ENCODE data around the gene CDC42BPB. TPM values are rescaled to one million over a fixed set of nuclear protein-coding genes. Genes with fewer than 3 reads are reported as not detected.

CDC42BPB gene
- total RNA-seq, 2 experiments from 2014 or later = 2.0 to 2.3 TPM

DNA sequence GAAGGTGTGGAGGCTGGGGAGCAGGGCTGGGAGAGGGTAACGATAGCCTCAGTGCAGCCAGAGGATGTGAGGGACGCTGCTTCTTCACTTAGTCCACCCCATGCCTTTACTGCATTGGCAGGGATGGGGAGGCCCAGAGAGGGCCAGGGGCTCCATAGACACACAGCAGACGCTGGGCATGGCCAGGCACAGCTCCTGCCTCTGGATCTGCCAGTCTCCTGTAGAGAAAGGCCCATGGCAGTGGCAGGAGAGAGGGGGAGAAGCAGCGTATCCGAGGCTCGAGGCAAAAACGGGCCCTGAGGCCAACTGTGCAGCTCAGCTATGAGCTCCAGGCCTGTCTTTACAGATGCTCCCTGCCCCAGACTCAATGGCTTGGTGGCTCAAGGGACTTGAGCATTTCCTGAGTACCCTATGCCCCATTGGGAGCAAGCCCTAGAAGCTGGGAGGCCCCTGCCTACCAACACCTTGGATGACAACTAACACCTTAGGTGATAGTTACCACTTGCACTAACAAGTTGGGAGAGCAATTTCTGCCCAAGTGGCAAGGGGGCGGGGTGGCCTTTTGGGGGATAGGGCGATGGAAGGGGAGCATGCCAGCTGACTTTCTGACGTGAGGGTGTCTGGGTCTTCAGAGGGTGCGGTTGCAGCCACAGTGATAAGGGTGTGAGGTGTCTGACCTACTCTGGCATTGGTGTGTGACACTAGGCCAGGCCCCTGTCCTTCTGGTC, 21.7 kb upstream of the CDC42BPB start:
- ChIA-PET CTCF (interaction anchor here (0.7 to 2.2 kb wide), 7 partner anchors 9 to 384 kb away, joined by 3 to 10 read pairs (median 4); no protein-coding TSS in a partner anchor), POLR2A (no interaction called here)

DNA sequence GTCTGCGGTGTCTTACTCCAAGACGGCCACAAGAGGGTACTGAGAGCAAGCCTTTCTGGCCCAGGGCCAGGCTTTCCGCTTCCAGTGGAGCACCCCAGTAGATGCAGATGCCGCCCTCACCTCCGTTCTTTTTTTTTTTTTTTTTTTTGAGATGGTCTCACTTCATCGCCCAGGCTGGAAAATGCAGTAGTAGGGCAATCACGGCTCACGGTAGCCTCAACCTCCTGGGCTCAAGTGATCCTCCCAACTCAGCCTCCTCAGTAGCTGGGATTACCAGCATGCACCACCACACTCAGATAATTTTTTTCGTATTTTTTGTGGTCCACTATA, 21.0 kb upstream of the CDC42BPB start:
- ChIA-PET POLR2A (no interaction called here), CTCF (interaction anchor here (0.7 to 2.2 kb wide), 7 partner anchors 9 to 383 kb away, joined by 3 to 10 read pairs (median 4); no protein-coding TSS in a partner anchor)

DNA sequence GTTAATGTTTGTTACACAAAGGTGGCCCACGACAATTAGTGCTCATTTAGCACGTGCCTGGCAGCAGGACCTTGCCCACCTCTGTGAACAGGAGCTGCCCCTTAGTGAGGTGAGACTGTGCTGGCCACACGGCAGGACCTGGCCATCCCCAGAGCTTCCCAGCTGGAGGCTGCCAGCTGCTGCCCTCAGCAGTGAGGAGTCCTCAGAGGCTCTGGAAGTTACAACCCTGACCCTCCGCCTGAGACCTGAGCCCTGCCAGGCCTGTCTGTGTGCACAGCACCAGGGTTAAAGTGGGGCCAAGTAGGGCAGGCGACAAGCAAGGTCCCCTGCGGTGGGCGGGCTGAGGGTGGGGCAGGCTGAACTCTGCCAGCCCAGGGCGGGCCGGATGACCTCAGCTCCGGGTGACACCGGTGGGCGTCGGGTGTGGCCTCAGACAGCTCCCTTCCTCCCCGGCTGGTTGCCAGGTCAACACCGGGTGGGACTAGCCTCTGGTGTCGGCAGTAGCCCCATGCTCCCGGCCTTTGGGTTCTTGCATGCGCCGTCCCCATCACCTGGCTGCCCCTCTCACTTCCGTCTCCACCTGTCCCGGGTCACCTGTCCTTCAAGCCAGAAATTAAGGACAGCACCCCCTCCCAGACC, 17.5 kb upstream of the CDC42BPB start:
- CTCF ChIA-PET = interaction anchor here (1.5 to 3.9 kb wide), 3 partner anchors 12 to 112 kb away, joined by 5 to 21 read pairs (median 6); no protein-coding TSS in a partner anchor
- POLR2A ChIA-PET = interaction anchor here (0.6 kb wide), 1 partner anchor 483 kb away, joined by 3 read pairs; no protein-coding TSS in a partner anchor

- CTCF ChIA-PET = interaction anchor here (1.5 to 3.9 kb wide), 3 partner anchors 11 to 113 kb away, joined by 5 to 21 read pairs (median 6); no protein-coding TSS in a partner anchor
- POLR2A ChIA-PET = interaction anchor here (0.6 kb wide), 1 partner anchor 483 kb away, joined by 3 read pairs; no protein-coding TSS in a partner anchor
Measured at GRCh38 chr14:103073876-103074728, 16.8 kb upstream of the CDC42BPB start.

DNA sequence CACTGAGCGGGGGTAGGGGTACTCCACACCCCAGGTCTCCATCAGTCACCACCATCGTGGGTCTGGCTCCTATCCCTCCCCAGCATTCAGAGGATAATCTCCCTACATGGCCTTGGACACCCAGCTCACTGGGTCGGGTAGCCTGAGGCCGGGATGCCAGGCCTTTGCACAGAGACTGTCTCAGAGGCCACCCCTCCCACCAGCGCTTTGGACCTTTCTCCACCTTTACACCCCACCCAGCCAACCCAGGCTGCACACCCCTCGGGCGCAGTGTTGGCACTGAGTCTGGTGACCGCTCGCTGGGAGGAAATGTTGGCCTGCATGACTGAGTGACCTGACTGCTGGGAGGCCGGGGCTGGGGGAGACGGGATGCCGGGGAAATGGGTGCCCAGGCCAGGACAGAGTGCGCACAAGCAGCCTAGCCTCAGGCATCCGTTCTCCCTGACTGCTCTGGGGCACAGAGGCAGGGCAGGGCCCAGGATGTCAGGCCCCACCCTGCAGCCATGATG, 16.1 kb upstream of the CDC42BPB start:
- CTCF ChIA-PET = interaction anchor here (2.4 to 3.9 kb wide), 2 partner anchors 10 to 32 kb away, joined by 5 to 21 read pairs; no protein-coding TSS in a partner anchor
- POLR2A ChIA-PET = no interaction called here

- CTCF ChIA-PET = no interaction called here
- POLR2A ChIA-PET = no interaction called here
Measured at GRCh38 chr14:103072595-103073366, 15.4 kb upstream of the CDC42BPB start.

DNA sequence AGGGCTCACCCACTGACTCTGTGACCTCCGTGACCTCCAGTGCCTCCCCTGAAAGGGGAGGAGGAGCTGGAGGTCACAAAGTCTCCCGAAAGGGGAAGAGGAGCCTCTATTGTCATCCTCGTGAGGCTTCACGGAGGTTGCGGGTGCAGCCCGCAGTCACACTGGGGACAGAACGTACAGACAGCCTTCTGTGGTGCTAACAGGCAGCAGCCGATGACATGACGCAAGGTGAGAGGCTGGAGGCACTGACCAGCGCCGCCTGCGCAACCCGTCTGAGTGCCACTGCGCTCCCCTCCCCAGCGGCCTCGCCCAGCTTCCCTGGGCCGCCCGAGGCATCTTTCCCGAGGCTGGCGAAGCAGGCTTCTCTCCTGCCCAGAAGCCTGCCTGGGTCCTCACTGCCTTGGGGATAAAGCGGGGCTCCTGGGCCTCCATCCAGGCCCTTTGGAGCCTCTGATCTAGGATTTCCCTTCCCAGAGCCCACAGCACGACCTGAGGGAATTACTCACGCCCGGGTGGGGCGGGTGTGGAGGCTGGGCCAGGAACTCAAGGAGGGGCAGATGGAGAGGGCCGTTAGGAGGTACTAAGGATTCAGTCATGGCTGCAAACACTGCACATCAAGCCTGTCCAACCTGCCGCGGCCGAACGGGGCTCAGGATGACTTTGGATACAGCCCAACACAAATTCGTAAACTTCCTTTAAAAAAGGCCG, 14.3 kb upstream of the CDC42BPB start:
- ChIA-PET CTCF (no interaction called here), POLR2A (no interaction called here)

GRCh38 chr14:103070971-103071542, 13.7 kb upstream of the CDC42BPB start:
- ChIA-PET CTCF (no interaction called here), POLR2A (no interaction called here)

DNA sequence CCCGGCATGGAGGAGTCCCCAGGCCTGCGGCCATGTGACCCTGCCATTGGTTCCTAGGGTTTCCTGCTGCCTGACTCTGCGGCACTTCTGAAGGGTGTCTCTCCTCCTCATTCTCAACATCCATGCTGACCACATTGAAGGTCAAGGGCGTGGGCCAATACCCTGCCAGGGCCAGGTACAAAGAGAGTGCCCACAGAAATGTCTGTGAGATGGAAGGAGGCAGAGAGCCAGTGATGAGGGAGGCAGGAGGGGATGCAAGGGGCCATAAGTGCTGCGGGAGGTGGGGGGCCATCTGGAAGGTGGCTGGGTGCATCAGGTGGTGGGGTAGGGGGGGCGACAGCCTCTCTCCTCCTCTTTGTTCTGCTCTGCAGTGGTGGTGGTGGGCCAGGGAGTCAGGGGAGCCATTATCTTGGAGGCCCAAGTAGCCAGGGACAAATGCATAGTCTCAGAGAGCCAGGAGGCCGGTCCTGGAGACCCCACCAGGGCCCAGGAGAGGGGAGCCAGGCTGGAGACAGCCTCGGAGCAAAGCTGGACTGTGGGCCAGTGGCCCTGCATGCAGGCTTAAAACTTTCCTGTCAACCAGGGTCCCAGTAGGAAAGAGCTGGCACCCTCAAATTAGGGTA, 13.0 kb upstream of the CDC42BPB start:
- POLR2A ChIA-PET = no interaction called here
- CTCF ChIA-PET = no interaction called here

- ChIA-PET POLR2A (no interaction called here), CTCF (interaction anchor here (1.4 kb wide), 1 partner anchor 36 kb away, joined by 3 read pairs; no protein-coding TSS in a partner anchor)
Measured at GRCh38 chr14:103068351-103069073, 11.2 kb upstream of the CDC42BPB start.

GRCh38 chr14:103067231-103067954, 10.0 kb upstream of the CDC42BPB start:
- ChIA-PET POLR2A (no interaction called here), CTCF (interaction anchor here (1.4 kb wide), 1 partner anchor 38 kb away, joined by 3 read pairs; no protein-coding TSS in a partner anchor)

GRCh38 chr14:103066399-103066798, 9.1 kb upstream of the CDC42BPB start:
- ChIA-PET POLR2A (no interaction called here), CTCF (no interaction called here)

DNA sequence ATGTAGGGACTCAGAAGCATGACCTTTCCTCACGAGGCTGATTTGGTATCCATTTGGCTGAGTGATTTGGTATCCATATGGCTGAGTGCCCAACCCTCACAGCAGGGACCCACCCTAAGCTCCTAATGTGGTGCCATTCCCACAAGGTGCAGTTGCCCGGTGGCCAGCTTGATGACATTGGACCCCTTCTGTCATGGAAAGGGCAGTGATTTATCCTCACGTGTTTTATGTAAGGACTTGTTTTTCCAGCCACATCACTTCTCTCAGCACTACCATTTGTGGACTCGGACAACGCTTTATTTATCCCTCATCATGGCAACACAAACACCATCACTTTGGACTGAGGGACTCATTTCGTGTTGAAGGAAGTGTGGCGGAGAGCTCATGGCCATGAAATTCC, 8.5 kb upstream of the CDC42BPB start:
- CTCF ChIA-PET = no interaction called here
- POLR2A ChIA-PET = no interaction called here

- CTCF ChIA-PET = no interaction called here
- POLR2A ChIA-PET = no interaction called here
Measured at GRCh38 chr14:103064978-103065377, 7.6 kb upstream of the CDC42BPB start.

GRCh38 chr14:103064436-103064835, 7.1 kb upstream of the CDC42BPB start:
- ChIA-PET POLR2A (no interaction called here), CTCF (no interaction called here)

GRCh38 chr14:103061482-103061976, 4.2 kb upstream of the CDC42BPB start:
- CTCF ChIA-PET = interaction anchor here (0.8 to 2.1 kb wide), 2 partner anchors 10 to 15 kb away, joined by 3 to 4 read pairs; no protein-coding TSS in a partner anchor
- POLR2A ChIA-PET = no interaction called here

Measured in activated CD8-positive, alpha-beta memory T cell treated with anti-CD3 and anti-CD28 coated beads for 36 hours (primary cell).